Neural progenitor cell (in vitro differentiated cells): ENCODE measurements around the gene RCVRN. TPM values are rescaled to one million over a fixed set of nuclear protein-coding genes. Genes with fewer than 3 reads are reported as not detected.

Experiments used
- DNase-seq: peaks from one replicate; pipeline ENCODE4 v3.0.0-alpha.2; 2016; ENCODE audit warnings: low spot score
- H2AFZ ChIP-seq: fragments of 200-600 bp; sonication (generic); replicated peaks from 2 replicates; pipeline ENCODE4 v1.6.1; 2016; ENCODE audit warnings: antibody characterized with exemption
- H3F3A ChIP-seq: fragments of 200-600 bp; sonication (generic); 2 replicates; pipeline ENCODE4 v1.6.1; 2016; ENCODE audit warnings: antibody characterized with exemption, low read depth
- H3K27ac ChIP-seq: fragments of 200-600 bp; sonication (generic); 2 replicates; pipeline ENCODE4 v1.5.1; 2016; ENCODE audit warnings: mild to moderate bottlenecking
- H3K27me3 ChIP-seq: fragments of 200-600 bp; sonication (generic); 2 replicates; pipeline ENCODE4 v1.6.1; 2016; ENCODE audit warnings: mild to moderate bottlenecking, moderate library complexity
- H3K36me3 ChIP-seq: fragments of 200-600 bp; sonication (generic); 2 replicates; pipeline ENCODE4 v1.5.1; 2016
- H3K4me1 ChIP-seq: fragments of 200-600 bp; sonication (generic); 2 replicates; pipeline ENCODE4 v1.6.1; 2016; ENCODE audit warnings: mixed run types
- H3K4me2 ChIP-seq: fragments of 200-600 bp; sonication (generic); 2 replicates; pipeline ENCODE4 v1.6.1; 2016
- H3K4me3 ChIP-seq: fragments of 200-600 bp; sonication (generic); 2 replicates; pipeline ENCODE4 v1.5.1; 2016
- H3K79me2 ChIP-seq: fragments of 200-600 bp; sonication (generic); 2 replicates; pipeline ENCODE4 v1.6.1; 2016; ENCODE audit warnings: low read depth
- H3K9ac ChIP-seq: fragments of 200-600 bp; sonication (generic); 2 replicates; pipeline ENCODE4 v1.6.1; 2016
- H3K9me3 ChIP-seq: fragments of 200-600 bp; sonication (generic); 2 replicates; pipeline ENCODE4 v1.5.1; 2016; ENCODE audit warnings: low read depth
- H4K20me1 ChIP-seq: fragments of 200-600 bp; sonication (generic); 2 replicates; pipeline ENCODE4 v1.6.1; 2016; ENCODE audit warnings: low read depth
- H3K27ac Mint-ChIP-seq: 3 replicates; pipeline ENCODE4 v1.8.0; 2021; ENCODE audit warnings: mixed read lengths
- H3K27me3 Mint-ChIP-seq: 2 replicates; pipeline ENCODE4 v1.8.0; 2022; ENCODE audit warnings: low read depth, mild to moderate bottlenecking, inconsistent platforms, moderate library complexity, mixed read lengths; ENCODE audit not compliant: insufficient read depth
- H3K36me3 Mint-ChIP-seq: 3 replicates; pipeline ENCODE4 v1.8.0; 2021; ENCODE audit warnings: mixed read lengths
- H3K4me1 Mint-ChIP-seq: 3 replicates; pipeline ENCODE4 v1.8.0; 2021; ENCODE audit warnings: mixed read lengths
- H3K4me3 Mint-ChIP-seq: 3 replicates; pipeline ENCODE4 v1.8.0; 2021; ENCODE audit warnings: mild to moderate bottlenecking, moderate library complexity, mixed read lengths
- H3K9me3 Mint-ChIP-seq: 3 replicates; pipeline ENCODE4 v1.8.0; 2020; ENCODE audit warnings: mixed read lengths
- CTCF ChIP-seq: fragments of 200-600 bp; sonication (generic); IDR thresholded peaks from 2 replicates; pipeline ENCODE4 v1.5.1; 2017; ENCODE audit warnings: antibody characterized with exemption, mild to moderate bottlenecking
- EZH2 ChIP-seq: fragments of 200-600 bp; sonication (generic); IDR thresholded peaks from 2 replicates; pipeline ENCODE4 v1.6.1; 2017; ENCODE audit warnings: antibody characterized with exemption, mild to moderate bottlenecking, moderate library complexity
- EZH2phosphoT487 ChIP-seq: fragments of 200-600 bp; sonication (generic); IDR thresholded peaks from 2 replicates; pipeline ENCODE4 v1.6.1; 2017; ENCODE audit warnings: antibody characterized with exemption
- total RNA-seq: library from RNA; depleted of rRNA; stranded (reverse); fragments of >200 nt; gene quantifications from 2 replicates; pipeline ENCODE4 v1.2.3, GENCODE V29; 2015; ENCODE audit warnings: low replicate concordance

Gene RCVRN
- total RNA-seq, 1 donor from 2014 or later = not detected

- H3K4me2 ChIP-seq = no peak overlapping the region
- DNase-seq = no peak
Observed at GRCh38 chr17:9917801-9918200, 12.7 kb upstream of the RCVRN start.

GRCh38 chr17:9917131-9917530 lies 12.1 kb upstream of the RCVRN start:
- Histone ChIP-seq H4K20me1 (no peaks in the 10 kb centered on the region), H3K36me3 (no peaks in the 10 kb centered on the region), H3K4me1 (no peaks in the 10 kb centered on the region), H2AFZ (no peak overlapping the region), H3F3A (no peaks in the 10 kb centered on the region), H3K79me2 (no peaks in the 10 kb centered on the region), H3K4me2 (no peak overlapping the region), H3K9ac (no peak overlapping the region), H3K4me3 (no peak overlapping the region), H3K9me3 (no peaks in the 10 kb centered on the region), H3K27ac (no peak overlapping the region), H3K27me3 (no peaks in the 10 kb centered on the region)
- no peaks in the 10 kb centered on the region for H3K9me3 Mint-ChIP-seq
- no peak overlapping the region for H3K27ac Mint-ChIP-seq
- peaks cover 9% of the 10 kb centered on the region for H3K36me3 Mint-ChIP-seq
- H3K27me3 Mint-ChIP-seq = peaks cover 2% of the 10 kb centered on the region
- no peak for TF ChIP-seq EZH2
- TF ChIP-seq EZH2phosphoT487 = no peak
- no peak for TF ChIP-seq CTCF
- H3K4me1 Mint-ChIP-seq = peaks cover 5% of the 10 kb centered on the region
- DNase-seq = no peak
- H3K4me3 Mint-ChIP-seq = no peak overlapping the region

More at GRCh38 chr17:9917801-9918200, 12.7 kb upstream of the RCVRN start:
- Histone ChIP-seq H3K27me3 (no peaks in the 10 kb centered on the region), H4K20me1 (no peaks in the 10 kb centered on the region), H3K4me1 (peaks cover 4% of the 10 kb centered on the region), H3K9me3 (no peaks in the 10 kb centered on the region), H2AFZ (no peak overlapping the region), H3K4me3 (no peak overlapping the region), H3K79me2 (no peaks in the 10 kb centered on the region), H3K9ac (no peak overlapping the region), H3K36me3 (no peaks in the 10 kb centered on the region), H3F3A (no peaks in the 10 kb centered on the region), H3K27ac (no peak overlapping the region)
- Mint-ChIP-seq H3K4me3 (no peak overlapping the region), H3K27me3 (peaks cover 2% of the 10 kb centered on the region), H3K9me3 (no peaks in the 10 kb centered on the region), H3K4me1 (peaks cover 8% of the 10 kb centered on the region), H3K27ac (no peak overlapping the region), H3K36me3 (peaks cover 9% of the 10 kb centered on the region)
- no peak for TF ChIP-seq EZH2phosphoT487
- no peak for TF ChIP-seq CTCF
- no peak for TF ChIP-seq EZH2

- H3K4me1 ChIP-seq = no peaks in the 10 kb centered on the region
- no peak overlapping the region for H3K4me3 ChIP-seq
- Mint-ChIP-seq H3K27me3 (peaks cover 2% of the 10 kb centered on the region), H3K27ac (no peak overlapping the region), H3K4me1 (peaks cover 2% of the 10 kb centered on the region), H3K9me3 (no peaks in the 10 kb centered on the region), H3K36me3 (peaks cover 6% of the 10 kb centered on the region), H3K4me3 (no peak overlapping the region)
- H3K27me3 ChIP-seq = no peaks in the 10 kb centered on the region
- no peak overlapping the region for H3K9ac ChIP-seq
- TF ChIP-seq EZH2 (no peak), EZH2phosphoT487 (no peak), CTCF (no peak)
- no peaks in the 10 kb centered on the region for H3K79me2 ChIP-seq
- H3K27ac ChIP-seq = no peak overlapping the region
- no peaks in the 10 kb centered on the region for H3F3A ChIP-seq
- no peaks in the 10 kb centered on the region for H3K9me3 ChIP-seq
- H2AFZ ChIP-seq = no peak overlapping the region
- H3K36me3 ChIP-seq = no peaks in the 10 kb centered on the region
- DNase-seq = no peak
- H4K20me1 ChIP-seq = no peaks in the 10 kb centered on the region
- no peak overlapping the region for H3K4me2 ChIP-seq
Observed at GRCh38 chr17:9916108-9916507, 11.0 kb upstream of the RCVRN start.
